Measurements from ENCODE around the gene TEX36.

GRCh38 chr10:125683821-125684220 is 858 bp upstream of the TEX36 start:
- TF ChIP-seq POLR2A (IDR thresholded peaks at IDR 0.05; ENCODE audit: low read depth) (no peak), CTCF (IDR thresholded peaks at IDR 0.05) (no peak), POLR2AphosphoS5 (IDR thresholded peaks at IDR 0.05) (no peak), EP300 (IDR thresholded peaks at IDR 0.05) (no peak)

All from esophagus muscularis mucosa (tissue), 4 donors.